ENCODE results near the gene SEMA4D. TPM values are rescaled to one million over a fixed set of nuclear protein-coding genes. Genes with fewer than 3 reads are reported as not detected.

SEMA4D gene
- total RNA-seq, 1 experiment from 2014 or later: 23.3 TPM

DNA sequence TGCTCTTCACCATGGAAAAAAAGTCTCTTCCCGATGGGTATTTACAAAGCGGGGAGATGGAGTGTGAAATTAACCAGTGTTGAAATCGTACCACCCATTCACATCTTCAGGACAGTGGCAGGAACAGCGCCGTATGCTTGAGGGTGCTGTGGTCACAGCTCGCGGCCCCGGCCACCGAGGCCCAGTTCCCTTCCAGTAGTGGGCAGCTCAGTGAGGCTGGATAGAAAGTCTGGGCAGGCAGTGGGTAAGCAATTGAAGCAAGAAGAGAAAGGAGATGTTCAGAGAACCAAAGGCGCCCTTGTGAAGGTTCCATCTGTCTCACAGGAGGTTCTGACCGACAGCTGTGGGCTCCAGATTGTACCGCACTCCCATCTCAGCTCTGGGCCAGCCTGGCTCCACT is 120.5 kb downstream of the SEMA4D start:
- peaks cover 6% of the 10 kb centered on the region for H3K36me3 Mint-ChIP-seq (ENCODE audit: insufficient read depth, unreplicated experiment)
- no peak for DNase-seq
- H3K9me3 Mint-ChIP-seq (ENCODE audit: low read depth, unreplicated experiment): no peaks in the 10 kb centered on the region
- no peaks in the 10 kb centered on the region for H3K4me1 Mint-ChIP-seq (ENCODE audit: low read depth, unreplicated experiment)
- no peak overlapping the region for H3K4me3 Mint-ChIP-seq (ENCODE audit: low read depth, unreplicated experiment)
- H3K27me3 Mint-ChIP-seq (ENCODE audit: unreplicated experiment): no peaks in the 10 kb centered on the region
- CTCF ChIA-PET: no interaction called here
- BruUV-seq (replicated peaks): no TSS peak
- H3K27ac Mint-ChIP-seq (ENCODE audit: unreplicated experiment): no peak overlapping the region
- TF ChIP-seq, protein P1, sequence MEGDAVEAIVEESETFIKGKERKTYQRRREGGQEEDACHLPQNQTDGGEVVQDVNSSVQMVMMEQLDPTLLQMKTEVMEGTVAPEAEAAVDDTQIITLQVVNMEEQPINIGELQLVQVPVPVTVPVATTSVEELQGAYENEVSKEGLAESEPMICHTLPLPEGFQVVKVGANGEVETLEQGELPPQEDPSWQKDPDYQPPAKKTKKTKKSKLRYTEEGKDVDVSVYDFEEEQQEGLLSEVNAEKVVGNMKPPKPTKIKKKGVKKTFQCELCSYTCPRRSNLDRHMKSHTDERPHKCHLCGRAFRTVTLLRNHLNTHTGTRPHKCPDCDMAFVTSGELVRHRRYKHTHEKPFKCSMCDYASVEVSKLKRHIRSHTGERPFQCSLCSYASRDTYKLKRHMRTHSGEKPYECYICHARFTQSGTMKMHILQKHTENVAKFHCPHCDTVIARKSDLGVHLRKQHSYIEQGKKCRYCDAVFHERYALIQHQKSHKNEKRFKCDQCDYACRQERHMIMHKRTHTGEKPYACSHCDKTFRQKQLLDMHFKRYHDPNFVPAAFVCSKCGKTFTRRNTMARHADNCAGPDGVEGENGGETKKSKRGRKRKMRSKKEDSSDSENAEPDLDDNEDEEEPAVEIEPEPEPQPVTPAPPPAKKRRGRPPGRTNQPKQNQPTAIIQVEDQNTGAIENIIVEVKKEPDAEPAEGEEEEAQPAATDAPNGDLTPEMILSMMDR (IDR thresholded peaks at IDR 0.05; ENCODE audit: unreplicated experiment): no peak
- intact Hi-C loops (cut with micrococcal nuclease; ENCODE audit: unreplicated experiment): no loop called here

DNA sequence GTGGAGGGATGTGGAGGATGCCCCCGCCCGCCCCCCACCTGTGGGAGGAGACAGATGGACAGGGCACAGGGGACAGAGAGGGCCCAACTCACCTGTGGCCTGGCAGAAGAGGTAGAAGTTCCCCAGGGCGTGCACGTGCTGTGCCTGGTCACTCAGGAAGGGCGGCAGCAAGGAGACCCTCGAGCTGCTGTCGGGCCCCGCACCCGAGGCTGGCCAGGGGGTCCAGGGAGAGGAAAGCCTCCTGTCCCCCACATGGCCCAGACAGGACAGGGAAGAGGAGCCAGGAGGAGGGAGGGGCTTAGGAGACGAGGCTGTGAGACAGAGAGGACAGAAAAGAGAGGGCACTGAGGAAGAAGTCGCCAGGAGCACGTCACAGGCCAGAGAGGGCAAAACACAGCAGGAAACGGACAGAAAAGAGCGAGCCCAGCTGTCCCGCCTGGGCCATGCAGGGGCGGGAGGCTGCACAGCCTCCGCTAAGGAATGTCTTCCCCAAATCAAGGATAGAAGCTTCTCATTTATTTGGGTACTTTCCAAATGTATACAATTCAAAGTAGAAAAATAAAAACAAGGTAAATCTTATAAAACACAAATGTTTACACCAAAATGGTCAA is 121.1 kb downstream of the SEMA4D start:
- Mint-ChIP-seq H3K27me3 (ENCODE audit: unreplicated experiment) (no peaks in the 10 kb centered on the region), H3K36me3 (ENCODE audit: insufficient read depth, unreplicated experiment) (peaks cover 6% of the 10 kb centered on the region), H3K4me3 (ENCODE audit: low read depth, unreplicated experiment) (no peak overlapping the region), H3K9me3 (ENCODE audit: low read depth, unreplicated experiment) (no peaks in the 10 kb centered on the region), H3K4me1 (ENCODE audit: low read depth, unreplicated experiment) (no peaks in the 10 kb centered on the region), H3K27ac (ENCODE audit: unreplicated experiment) (no peak overlapping the region)
- no peak for DNase-seq
- CTCF ChIA-PET: interaction anchor here (0.6 kb wide), 1 partner anchor 29 kb away, joined by 15 read pairs; no protein-coding TSS in a partner anchor
- no TSS peak for BruUV-seq (replicated peaks)
- intact Hi-C loops (cut with micrococcal nuclease; ENCODE audit: unreplicated experiment): no loop called here
- TF ChIP-seq, protein P1 (IDR thresholded peaks at IDR 0.05; ENCODE audit: unreplicated experiment): no peak

DNA sequence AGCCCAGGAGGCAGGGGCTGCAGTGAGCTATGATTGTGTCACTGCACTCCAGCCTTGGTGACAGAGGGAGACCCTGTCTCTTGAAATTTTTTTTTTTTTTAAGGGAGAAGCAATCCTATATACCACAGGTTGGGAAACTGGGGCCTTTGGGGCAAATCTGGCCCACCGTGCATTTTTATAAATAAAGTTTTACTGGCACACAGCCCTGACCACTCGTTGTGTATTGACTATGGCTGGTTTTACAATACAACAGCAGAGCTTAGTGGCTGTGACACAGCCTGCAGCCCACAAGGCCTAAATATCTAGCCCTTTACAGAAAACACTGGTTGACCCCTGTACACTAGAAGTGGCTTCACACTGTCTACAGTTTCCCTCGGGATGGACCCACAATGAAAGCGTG is 121.6 kb downstream of the SEMA4D start:
- no peak overlapping the region for H3K4me3 Mint-ChIP-seq (ENCODE audit: low read depth, unreplicated experiment)
- intact Hi-C loops (cut with micrococcal nuclease; ENCODE audit: unreplicated experiment): no loop called here
- peaks cover 6% of the 10 kb centered on the region for H3K36me3 Mint-ChIP-seq (ENCODE audit: insufficient read depth, unreplicated experiment)
- CTCF ChIA-PET: no interaction called here
- no TSS peak for BruUV-seq (replicated peaks)
- TF ChIP-seq, protein P1 (IDR thresholded peaks at IDR 0.05; ENCODE audit: unreplicated experiment): no peak
- H3K27me3 Mint-ChIP-seq (ENCODE audit: unreplicated experiment): no peaks in the 10 kb centered on the region
- H3K27ac Mint-ChIP-seq (ENCODE audit: unreplicated experiment): no peak overlapping the region
- no peak for DNase-seq
- no peaks in the 10 kb centered on the region for H3K9me3 Mint-ChIP-seq (ENCODE audit: low read depth, unreplicated experiment)
- H3K4me1 Mint-ChIP-seq (ENCODE audit: low read depth, unreplicated experiment): no peaks in the 10 kb centered on the region

DNA sequence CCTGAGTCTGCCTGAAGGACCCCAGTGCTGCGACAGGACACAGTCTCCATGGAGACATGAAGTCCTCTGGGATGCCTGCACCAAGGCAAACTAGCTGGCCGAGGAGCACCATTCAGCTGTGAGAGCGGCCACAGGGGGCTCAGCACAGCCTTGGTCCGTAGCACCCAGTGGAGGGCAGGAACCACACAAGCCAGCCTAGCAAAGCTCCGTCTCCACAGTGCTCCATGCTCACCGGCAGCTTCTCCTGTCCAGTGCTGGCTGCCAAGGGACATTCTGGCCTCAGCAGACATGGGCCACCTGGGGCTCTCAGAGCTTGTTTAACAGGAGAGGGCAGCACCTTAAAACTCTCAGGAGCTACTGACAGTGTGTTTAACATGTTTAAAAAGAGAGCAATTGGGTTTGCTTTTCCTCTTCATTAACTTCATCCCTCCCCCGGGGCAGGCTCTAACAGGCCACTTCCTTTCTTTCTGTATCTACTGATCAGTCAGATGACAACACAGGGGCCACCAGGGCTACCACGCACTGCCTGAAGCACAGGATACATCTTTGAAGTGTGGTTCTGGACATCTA is 122.6 kb downstream of the SEMA4D start:
- Mint-ChIP-seq H3K9me3 (ENCODE audit: low read depth, unreplicated experiment) (no peaks in the 10 kb centered on the region), H3K36me3 (ENCODE audit: insufficient read depth, unreplicated experiment) (peaks cover 6% of the 10 kb centered on the region), H3K4me1 (ENCODE audit: low read depth, unreplicated experiment) (no peaks in the 10 kb centered on the region), H3K27ac (ENCODE audit: unreplicated experiment) (no peak overlapping the region), H3K4me3 (ENCODE audit: low read depth, unreplicated experiment) (no peak overlapping the region), H3K27me3 (ENCODE audit: unreplicated experiment) (no peaks in the 10 kb centered on the region)
- DNase-seq: no peak
- CTCF ChIA-PET: no interaction called here
- intact Hi-C loops (cut with micrococcal nuclease; ENCODE audit: unreplicated experiment): no loop called here
- no TSS peak for BruUV-seq (replicated peaks)
- TF ChIP-seq, protein P1 (IDR thresholded peaks at IDR 0.05; ENCODE audit: unreplicated experiment): no peak

All from Calu3 (cell line).